ENCODE measurements around the gene KRTAP5-7.

GRCh38 chr11:71518506-71519471 lies 8.3 kb upstream of the KRTAP5-7 start:
- no peak for TF ChIP-seq EZH2 (IDR thresholded peaks at IDR 0.05; ENCODE audit: borderline replicate concordance, insufficient read depth, low read length, poor library complexity, severe bottlenecking)
- TF ChIP-seq RAD21 (conservative IDR thresholded peaks at IDR 0.05): no peak
- TF ChIP-seq POLR2AphosphoS5 (IDR thresholded peaks at IDR 0.05): no peak
- no peak for TF ChIP-seq CTCF (IDR thresholded peaks at IDR 0.05; ENCODE audit: poor library complexity, severe bottlenecking)

All from neural cell (in vitro differentiated cells).